Activated CD8-positive, alpha-beta memory T cell treated with anti-CD3 and anti-CD28 coated beads for 1 hour (primary cell): ENCODE results near the gene PPP2R5E.

Experiments
- DNase-seq, 2 donors: peaks; one replicate each; pipeline ENCODE4 v3.0.0-alpha.2; 2020; ENCODE audit warnings: low read depth in 1 of 2; ENCODE audit errors: extremely low read depth in 1 of 2

PPP2R5E gene

DNA sequence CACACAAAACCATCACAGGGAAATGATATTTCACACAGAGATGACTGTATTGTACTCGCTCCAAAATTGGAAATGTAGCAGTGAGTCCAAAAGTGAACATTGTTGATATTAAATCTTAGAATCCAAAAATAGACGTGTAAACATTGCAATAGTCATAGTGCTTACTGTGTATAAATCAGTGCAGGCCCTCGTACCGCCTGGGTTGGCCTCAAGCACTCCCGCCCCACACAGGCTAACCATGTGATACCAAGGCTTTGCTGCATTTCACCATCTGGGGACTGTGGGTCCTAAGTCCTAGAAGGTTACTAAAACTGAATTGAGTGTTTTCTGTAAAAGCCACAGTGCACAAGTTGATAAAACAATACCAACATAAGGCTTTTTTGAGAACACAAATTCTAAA is 107.3 kb downstream of the PPP2R5E start:
- DNase-seq, result no peak

DNA sequence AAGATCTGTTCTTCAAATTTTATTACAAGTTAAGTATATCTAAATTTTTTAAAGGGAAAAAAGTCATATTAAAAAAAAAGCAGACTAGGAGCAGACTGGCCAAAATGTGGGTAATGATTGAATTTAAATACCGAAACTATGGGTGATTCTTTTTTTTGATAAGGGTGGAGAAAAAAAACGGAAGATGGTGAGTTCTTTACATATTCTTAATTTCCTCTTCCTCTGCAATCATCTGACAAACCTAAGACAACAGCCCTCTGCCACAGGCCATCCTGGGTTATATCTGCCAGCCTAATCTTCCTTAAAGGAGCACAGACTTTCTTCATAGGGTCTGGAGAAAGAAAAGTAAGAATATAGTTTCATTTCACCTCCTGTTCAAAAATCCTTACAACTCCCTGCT is 108.0 kb downstream of the PPP2R5E start:
- no peak for DNase-seq

DNA sequence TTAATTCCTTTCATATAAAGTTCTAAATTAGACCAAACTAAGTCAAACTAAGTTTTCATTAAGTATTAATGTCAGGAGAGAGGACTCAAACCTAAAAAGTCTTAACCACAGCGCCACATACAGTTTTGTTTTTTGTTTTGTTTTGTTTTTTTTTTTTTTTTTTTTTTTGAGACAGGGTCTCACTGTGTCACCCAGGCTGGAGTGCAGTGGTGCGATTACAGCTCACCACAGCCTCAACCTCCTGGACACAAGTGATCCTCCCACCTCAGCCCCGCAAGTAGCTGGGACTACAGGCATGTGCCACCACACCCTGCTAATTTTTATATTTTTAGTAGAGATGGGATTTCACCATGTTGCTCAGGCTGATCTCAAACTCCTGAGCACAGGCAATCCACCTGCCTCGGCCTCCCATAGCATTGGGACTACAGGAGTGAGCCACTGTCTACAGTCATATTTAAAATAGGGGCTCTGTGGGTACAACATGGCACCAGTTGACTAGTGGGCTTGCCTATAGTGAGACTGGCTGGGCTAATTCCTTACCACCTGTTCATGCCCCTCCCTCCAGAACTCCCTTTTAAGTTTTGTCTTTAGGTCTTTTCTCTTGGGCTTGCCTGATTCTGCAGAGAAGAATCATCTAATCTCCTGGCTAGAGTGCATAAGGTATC is 110.2 kb downstream of the PPP2R5E start:
- DNase-seq, result no peak

DNA sequence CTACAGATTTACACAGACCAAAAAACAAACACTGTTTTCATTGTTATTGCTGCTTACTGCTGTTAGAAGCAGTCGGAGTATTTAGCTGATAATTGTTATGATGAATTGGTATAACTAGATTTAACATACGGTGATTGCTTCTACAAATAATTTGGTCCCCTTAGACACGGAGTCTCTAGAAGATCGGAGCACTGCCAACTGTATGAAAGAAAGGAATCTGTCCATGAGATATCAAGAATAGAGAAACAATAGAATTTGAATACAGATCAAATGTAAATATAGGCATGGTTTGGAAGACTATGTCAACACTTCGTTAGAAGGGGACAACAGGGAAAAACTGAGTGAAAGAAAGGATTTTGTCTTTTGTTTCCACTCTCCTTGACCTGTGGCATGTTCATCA is 110.9 kb downstream of the PPP2R5E start:
- no peak for DNase-seq

DNA sequence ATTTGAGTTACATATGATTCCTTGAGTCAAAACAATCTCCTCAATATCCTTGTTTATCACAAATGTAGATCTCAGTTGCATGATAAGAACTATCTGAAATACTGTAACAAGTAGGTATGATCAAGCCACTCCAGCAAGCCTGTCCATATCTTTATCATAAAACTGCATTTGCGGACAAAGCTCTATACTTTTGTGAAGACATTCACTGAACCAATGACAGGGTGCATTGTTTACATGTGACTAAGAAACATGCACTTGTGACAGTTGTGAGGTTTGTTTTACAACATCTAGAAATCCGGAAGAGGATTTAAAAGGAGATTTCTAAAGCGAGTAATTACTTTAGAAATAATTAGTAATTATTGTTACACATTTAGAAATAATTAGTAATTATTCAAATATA is 111.7 kb downstream of the PPP2R5E start:
- no peak for DNase-seq

DNA sequence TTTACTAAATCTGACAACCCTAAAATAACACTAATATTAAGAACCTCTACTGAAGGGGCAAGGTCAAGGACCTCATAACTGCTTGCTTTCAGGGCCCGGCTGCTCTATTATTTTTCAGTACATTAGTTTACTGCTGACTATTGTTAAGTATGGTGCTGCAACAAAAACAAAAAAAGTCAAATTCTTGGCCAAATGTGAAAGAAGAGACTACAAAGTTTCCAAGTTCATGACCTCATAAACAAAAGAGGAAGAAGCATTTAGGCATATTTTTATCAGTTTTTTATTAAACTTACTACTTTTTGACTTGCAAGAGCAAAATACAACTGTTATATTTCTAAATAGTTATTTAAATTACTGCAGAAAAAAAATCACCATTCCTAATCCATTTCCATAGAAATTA is 114.7 kb downstream of the PPP2R5E start:
- no peak for DNase-seq

DNA sequence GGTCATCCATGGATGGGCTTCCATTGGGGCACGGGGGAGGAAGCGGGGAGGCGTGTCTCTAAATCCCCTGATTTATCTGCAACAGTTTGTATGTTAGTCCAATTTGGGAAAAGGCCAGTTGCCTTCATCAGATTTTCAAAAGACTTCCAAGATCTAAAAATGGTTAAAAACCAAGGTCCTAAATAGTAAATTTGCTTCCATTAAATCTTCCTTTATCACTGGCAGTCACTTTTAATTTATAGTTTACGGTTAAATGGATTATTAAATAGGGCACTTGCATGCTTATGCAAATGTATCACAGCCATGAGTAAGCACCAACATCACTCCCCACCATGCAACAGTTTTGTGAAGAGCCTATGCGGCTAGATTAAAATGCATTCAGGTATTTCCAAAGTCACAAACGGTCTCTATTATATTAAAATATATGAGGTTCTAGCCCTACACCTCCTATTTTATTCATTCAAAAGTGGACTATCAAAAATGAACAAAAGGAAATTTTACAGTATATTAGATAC is 116.3 kb downstream of the PPP2R5E start:
- no peak for DNase-seq

DNA sequence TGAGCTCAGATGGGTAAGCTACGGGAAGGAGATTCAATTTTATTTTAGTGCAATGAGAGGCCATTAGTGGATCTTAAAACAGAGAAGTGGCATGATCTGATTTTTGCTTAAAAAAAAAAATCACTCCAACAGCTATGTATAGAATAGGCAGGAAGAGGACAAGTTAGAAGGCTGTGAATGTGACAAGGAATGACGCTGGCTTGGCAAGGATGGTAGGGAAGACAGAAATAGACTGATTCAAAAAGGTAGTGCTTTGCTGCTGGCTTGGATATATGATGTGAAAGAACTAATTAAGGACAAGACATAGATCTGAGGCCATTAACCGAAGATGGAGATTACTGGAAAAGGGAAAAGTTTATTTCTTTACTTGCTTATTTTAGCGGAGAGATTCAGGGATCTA is 119.3 kb downstream of the PPP2R5E start:
- DNase-seq, result no peak

DNA sequence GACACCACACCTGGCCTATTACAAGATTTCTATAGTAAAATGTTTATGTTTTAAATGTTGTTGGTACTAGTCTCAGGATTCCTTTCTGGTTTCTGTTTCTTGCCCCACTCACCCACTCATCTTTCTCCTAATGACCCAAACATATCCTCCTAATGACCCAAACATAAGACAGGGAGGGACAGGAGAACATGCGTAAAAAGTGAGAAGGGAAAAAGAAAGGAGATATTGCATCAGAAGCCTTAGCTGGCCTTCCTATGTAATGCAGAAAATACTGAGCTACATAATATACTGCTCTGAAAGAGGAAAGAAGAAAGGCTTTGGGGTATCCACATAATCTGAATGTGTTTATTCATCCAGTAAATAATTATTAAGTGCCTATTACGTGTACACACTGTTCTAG is 119.8 kb downstream of the PPP2R5E start:
- no peak for DNase-seq

DNA sequence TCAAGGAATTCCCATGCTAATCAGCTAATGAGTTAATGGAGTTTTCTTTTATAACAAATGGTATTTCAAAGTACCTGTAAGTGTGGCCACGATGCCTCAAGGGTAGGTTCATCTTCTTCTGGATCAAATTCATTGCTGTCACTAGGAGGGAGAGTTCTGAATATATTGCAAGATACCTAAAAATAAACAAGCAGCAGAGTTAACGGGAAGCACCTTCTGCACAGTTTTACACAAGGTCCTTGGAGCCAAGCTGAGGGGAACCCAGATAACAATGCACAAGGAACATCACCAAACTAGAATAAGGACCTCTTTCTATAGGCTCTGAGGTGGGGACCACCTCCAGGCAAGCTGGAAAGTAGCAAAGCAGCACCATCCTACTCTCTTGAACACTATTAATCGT is 121.3 kb downstream of the PPP2R5E start:
- no peak for DNase-seq

DNA sequence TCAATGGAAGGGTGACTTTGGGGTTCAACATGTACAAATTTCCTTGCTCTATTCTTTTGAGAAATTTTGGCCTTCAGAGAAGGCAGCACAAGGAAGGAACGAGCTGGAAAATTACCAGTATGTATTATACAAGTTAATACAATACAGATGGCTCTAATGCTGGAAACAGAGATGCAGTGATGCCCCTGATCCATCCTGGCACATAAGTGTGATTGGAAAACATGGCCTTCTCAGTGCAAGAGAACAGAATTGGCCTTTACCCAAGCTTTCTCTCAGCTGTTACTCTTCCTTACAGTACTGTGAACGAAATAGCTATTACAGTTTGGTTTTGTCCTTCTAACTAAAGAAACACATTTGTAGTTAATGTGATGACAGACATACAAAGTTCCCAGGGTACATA is 122.0 kb downstream of the PPP2R5E start:
- DNase-seq, result no peak

DNA sequence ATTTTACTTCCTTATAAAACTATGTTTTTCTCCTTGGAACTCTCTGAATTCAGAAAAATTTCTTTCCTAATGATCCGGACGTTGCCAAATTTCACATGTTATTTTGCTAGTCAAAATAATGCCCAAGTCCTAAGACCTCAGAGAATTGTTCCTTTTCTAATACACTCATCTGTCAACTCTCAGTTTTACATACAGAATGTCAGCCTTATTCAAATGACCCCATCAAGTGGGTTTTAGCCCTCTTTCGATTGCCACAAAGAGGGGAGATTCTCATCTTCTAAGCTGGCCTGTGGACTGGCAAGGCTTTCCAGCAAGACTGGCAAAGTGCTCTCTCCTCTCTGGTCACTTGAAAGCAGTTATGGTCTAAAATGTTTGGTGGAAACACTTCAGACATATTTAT is 125.2 kb downstream of the PPP2R5E start:
- no peak for DNase-seq

DNA sequence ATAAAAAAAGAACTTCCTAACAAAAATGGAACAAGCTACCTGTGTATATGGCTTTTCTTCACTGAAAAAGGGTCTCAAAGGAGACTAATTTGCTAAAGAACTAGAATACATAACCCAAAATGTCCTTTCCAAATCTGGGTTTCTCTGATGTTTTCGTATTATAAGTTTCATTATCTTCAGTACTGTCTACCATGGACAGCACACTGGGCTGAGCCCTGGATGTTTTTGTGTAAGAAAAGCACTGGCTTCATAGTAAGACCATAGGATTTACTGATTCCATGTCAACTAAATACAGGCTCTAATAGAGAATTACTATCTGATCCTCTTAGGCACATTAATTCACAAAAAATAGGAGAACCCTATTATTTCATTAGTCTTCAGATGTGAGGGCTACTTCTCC is 130.2 kb downstream of the PPP2R5E start:
- DNase-seq, result no peak

DNA sequence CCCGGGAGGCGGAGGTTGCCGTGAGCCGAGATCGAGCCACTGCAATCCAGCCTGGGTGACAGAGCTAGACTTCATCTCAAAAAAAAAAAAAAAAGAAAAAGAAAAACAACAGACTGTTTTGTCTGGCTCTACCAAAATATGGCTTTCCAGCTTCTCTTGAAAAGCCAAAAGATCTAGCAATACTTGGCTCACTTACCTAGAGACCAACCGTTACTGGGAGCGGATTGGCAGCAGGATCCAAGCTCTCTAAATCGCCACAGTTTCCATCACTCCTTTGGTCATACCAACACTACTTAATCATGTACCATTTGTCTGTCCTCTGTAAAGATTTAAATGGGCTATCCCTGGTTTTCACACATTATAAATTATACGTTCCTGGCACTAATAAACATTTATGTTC is 136.8 kb downstream of the PPP2R5E start:
- DNase-seq, result no peak

DNA sequence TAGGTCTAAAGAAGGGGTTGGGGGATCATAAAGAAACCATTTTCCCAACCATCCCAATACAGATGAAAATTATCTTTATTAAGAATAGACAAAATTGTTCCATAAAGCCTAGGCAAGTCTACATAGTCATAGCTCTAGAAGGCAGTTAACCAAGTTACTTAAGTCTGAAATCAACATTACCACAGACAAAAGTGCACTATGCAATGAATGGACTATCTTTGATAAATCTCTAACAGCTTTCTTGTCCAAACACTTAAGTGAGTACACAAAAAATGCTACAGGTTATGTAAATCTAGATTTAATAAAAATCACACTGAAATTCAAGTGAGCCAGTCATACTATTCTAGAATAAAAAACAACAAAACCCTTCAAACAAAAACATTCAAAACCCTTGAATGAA is 137.5 kb downstream of the PPP2R5E start:
- no peak for DNase-seq

DNA sequence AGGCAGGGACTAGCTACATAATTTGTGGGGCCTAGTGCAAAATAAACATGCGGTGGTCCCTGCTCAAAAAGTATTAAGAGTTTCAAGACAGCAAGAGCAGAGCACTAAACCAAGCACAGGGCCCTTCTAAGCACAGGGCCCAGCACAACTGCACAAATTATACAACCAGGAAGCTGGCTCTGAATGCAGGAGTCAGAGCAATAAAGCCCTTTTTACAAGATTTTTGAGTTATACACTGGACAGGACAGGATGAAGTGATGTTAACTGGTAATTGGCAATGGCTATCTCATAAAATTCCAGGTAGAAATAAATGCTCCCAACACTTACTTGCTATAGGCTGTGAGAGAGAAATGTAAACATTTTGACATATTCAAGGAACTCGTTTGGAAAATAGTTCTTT is 138.3 kb downstream of the PPP2R5E start:
- no peak for DNase-seq

DNA sequence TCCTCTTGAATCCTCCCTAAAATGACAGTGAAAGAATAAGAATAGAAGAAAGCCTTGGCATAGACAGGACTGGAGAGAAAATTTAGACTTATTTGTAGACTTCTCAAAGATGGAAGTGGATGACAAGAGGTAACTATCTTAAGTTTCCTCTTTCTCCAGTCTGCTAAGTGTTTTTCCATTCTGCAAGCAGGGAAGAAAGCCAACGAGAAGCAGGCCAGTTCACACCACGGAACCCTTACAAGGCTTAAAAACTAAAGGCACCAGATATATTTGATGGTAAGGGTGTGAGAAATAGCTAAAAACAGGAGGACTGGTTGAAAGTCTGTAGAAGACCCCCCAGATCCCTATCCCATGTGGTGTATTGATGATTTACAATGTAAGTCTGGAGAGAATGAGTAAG is 141.5 kb downstream of the PPP2R5E start:
- DNase-seq, result no peak

DNA sequence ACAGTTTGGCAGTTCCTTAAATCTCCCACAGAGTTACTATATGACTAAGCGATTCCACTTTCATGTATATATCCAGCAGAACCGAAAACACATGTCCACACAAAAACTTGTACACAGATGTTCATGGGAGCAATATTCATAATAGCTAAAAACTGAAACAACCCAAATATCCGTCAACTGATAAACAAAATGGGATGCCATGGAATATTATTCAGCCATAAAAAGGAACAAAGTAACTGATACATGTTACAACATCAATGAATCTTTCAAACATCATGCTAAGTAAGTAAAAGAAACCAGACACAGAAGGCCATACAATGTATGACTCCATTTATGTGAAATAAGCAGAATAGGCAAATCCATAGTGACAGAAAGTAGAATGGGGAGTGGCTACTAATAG is 144.2 kb downstream of the PPP2R5E start:
- no peak for DNase-seq

DNA sequence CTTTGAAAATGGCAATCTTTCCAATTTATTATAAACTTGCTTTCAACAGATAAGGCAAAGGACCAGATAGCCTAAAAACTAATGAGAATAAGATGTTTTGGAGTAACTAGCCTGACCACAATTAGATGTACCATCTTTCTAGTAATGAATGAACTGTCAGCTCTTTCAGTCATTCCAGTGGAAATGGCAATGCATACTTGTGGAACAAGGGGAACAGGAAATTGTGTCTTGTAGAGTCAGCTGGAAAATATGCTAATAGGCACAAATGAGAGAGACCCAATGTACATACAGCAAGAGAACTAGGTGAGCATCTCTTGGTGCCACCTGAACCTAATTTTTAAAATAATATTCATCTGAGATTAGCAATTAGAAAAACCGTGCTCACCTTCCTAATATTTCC is 148.3 kb downstream of the PPP2R5E start:
- DNase-seq, result no peak

DNA sequence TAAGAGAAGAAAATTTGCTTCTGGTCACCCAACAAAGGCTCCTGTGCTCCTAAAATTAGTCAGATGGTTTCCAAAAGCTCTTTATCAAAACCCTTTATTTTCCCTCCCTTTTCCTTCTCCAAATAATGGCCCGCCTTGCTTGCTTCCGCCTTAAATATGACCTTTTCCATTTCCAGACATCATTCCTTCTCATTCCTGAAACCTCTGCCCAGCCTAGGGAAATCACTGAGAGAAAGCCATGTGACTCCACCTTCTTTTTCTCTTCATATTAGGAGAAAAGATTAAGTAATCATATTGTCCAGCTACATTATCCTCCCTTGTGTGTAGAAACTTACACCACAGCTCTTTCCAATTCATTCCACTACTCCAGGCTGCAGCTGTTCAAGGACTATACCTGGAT is 148.7 kb downstream of the PPP2R5E start:
- DNase-seq, result no peak

DNA sequence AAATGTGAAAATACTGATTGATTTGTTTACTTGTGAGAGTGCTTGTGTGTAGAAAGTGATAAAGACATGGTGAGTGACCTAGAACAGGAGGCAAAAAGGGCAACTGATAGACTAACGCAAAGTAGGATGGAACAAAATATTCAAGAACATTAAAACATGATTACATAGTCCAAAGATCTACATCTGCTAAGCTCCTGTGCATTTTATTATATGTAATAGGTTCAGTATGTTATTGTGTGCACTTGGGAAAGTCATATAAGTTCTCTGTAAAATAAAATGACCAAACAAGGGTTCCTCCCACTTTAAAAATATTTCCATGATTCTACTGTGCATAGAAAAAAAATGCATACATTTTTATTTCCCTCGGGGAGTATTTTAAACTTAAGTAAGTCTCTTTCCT is 150.2 kb downstream of the PPP2R5E start:
- DNase-seq, result no peak

DNA sequence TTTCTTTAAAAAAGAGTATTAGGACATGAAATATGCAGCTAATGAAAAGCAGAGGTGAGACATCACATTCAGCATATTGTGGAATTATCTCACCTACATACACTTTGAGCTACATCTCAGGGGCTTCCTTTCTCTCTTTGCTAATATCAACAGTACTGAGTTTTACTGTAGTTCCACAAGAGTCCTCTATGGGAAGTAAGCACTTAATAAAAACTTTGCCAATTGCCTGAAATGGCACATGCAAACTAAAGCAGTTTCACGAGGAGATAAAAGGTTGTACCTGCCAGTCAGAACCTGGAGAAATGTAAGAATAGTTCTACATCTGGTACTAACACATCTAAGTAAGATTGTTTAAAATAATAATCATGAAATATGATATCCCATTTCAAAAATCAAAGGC is 150.9 kb downstream of the PPP2R5E start:
- DNase-seq, result no peak

DNA sequence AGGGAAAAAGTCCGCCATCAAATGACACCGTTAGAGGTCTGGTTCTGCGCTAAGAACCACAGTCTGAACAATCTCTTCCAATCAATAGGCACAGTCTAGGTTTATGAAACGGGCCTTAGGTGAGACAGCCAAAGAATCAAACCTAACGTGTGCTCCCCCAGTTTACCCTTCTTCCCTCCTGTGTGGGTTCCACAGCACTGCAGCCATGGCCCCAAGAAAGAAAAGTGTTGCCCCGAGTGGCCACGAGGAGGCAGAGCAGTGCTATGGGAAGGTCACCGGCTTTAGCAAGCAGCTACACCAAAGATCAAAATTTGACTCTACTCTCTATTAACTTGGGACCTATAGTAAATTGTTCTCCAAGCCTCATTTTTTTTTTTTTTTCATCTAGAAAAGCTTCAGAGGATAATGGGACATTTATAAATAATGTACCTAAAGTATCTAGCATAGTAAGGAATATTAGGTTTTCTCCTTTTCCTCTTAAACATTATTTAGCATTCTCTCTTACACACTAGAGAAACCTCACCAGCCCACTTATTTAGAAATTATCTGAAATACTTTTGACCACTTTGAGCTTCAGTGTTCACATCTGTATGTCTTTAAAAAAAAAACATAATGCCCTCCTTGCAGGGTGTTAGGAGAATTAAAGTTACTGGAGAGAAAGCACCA is 154.3 kb downstream of the PPP2R5E start:
- peak in 1 of 2 donors; percentile 12 for DNase-seq
